Activated naive CD4-positive, alpha-beta T cell treated with anti-CD3 and anti-CD28 coated beads, Interleukin-2, amount 10 ng/mL, durations not matched to agents 7 days and 5 days (primary cell): ENCODE results near the gene CLCN3.
"Not testable (repeated sequence)": the region's sequence is repeated elsewhere in the genome, so short reads cannot be mapped to it uniquely, and the experiment has no call there.

Source experiments
- CTCF ChIA-PET: fragments of 350-600 bp; sonication (Branson Sonifier 250); formaldehyde crosslinking; loops from one replicate; lab custom pipeline; 2021; ENCODE audit warnings: antibody characterized with exemption; lab: Charles Lee
- DNase-seq: peaks from one replicate; pipeline ENCODE4 v3.0.0-alpha.2; 2020
- H3K27ac Mint-ChIP-seq: one replicate; pipeline ENCODE4 v1.8.0; 2021; ENCODE audit warnings: mild to moderate bottlenecking, moderate library complexity, mixed read lengths
- H3K27me3 Mint-ChIP-seq: one replicate; pipeline ENCODE4 v1.8.0; 2021; ENCODE audit warnings: mild to moderate bottlenecking, mixed read lengths
- H3K36me3 Mint-ChIP-seq: one replicate; pipeline ENCODE4 v1.8.0; 2021; ENCODE audit warnings: mixed read lengths
- H3K4me1 Mint-ChIP-seq: one replicate; pipeline ENCODE4 v1.8.0; 2021; ENCODE audit warnings: mixed read lengths
- H3K4me3 Mint-ChIP-seq: one replicate; pipeline ENCODE4 v1.8.0; 2021; ENCODE audit warnings: mild to moderate bottlenecking, moderate library complexity, mixed read lengths
- H3K9me3 Mint-ChIP-seq: one replicate; pipeline ENCODE4 v1.8.0; 2021; ENCODE audit warnings: mixed read lengths

Gene CLCN3

GRCh38 chr4:169619958-169620879 lies at the start of gene CLCN3:
CLCN3 (plus strand) TSS chr4:169620578; CDS start chr4:169635929, 15,351 bp downstream.
- Mint-ChIP-seq H3K27ac (peak within 1 kb of the TSS; percentile 99), H3K36me3 (peaks cover 5% of the 10 kb centered on the region), H3K9me3 (no peaks in the 10 kb centered on the region), H3K27me3 (no peaks in the 10 kb centered on the region), H3K4me1 (peaks cover 56% of the 10 kb centered on the region), H3K4me3 (peak within 1 kb of the TSS; percentile 99)
- DNase-seq: peak; percentile 93
- CTCF ChIA-PET: interaction anchor here (0.8 to 1.7 kb wide), 4 partner anchors 9 to 44 kb away, joined by 3 to 4 read pairs (median 3); no protein-coding TSS in a partner anchor

- H3K27ac Mint-ChIP-seq, H3K4me3 Mint-ChIP-seq, CTCF ChIA-PET, DNase-seq, H3K9me3 Mint-ChIP-seq, H3K27me3 Mint-ChIP-seq: not testable (repeated sequence)
- H3K36me3 Mint-ChIP-seq: peaks cover 30% of the 10 kb centered on the region
- H3K4me1 Mint-ChIP-seq: peaks cover 14% of the 10 kb centered on the region
Measured at GRCh38 chr4:169571012-169571411, 49.4 kb upstream of the CLCN3 start.

- no peak overlapping the region for H3K27ac Mint-ChIP-seq
- H3K4me3 Mint-ChIP-seq: no peak overlapping the region
- peaks cover 29% of the 10 kb centered on the region for H3K36me3 Mint-ChIP-seq
- H3K4me1 Mint-ChIP-seq: peaks cover 11% of the 10 kb centered on the region
- CTCF ChIA-PET: no interaction called here
- no peaks in the 10 kb centered on the region for H3K27me3 Mint-ChIP-seq
- no peaks in the 10 kb centered on the region for H3K9me3 Mint-ChIP-seq
- no peak for DNase-seq
Measured at GRCh38 chr4:169571435-169571834, 48.9 kb upstream of the CLCN3 start.

- Mint-ChIP-seq H3K9me3 (no peaks in the 10 kb centered on the region), H3K4me3 (no peak overlapping the region), H3K4me1 (peaks cover 7% of the 10 kb centered on the region), H3K27me3 (no peaks in the 10 kb centered on the region), H3K27ac (no peak overlapping the region), H3K36me3 (peaks cover 27% of the 10 kb centered on the region)
- CTCF ChIA-PET: no interaction called here
- no peak for DNase-seq
Measured at GRCh38 chr4:169573889-169574288, 46.5 kb upstream of the CLCN3 start.

DNA sequence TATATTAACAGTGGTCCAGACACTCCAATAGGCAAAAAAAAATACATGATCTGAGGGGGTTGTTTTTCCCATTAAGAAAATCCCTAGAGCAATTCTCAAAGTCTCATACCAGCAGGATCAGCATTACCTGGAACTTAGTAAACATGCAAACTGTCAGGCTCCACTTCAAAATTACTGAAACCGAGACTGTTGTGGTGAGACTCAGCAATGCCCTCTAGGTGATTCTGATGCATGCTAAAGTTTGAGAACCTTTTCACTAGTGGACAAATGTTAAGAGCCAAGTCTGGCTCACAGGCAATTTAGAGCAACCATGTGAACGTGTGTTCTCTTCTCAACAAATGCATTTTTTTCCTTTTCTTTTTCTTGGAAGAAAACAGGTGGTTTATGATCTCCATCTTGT lies 38.2 kb upstream of the CLCN3 start:
- CTCF ChIA-PET: no interaction called here
- no peak overlapping the region for H3K4me3 Mint-ChIP-seq
- no peak for DNase-seq
- peaks cover 13% of the 10 kb centered on the region for H3K36me3 Mint-ChIP-seq
- peaks cover 4% of the 10 kb centered on the region for H3K4me1 Mint-ChIP-seq
- no peaks in the 10 kb centered on the region for H3K9me3 Mint-ChIP-seq
- no peaks in the 10 kb centered on the region for H3K27me3 Mint-ChIP-seq
- H3K27ac Mint-ChIP-seq: no peak overlapping the region

DNA sequence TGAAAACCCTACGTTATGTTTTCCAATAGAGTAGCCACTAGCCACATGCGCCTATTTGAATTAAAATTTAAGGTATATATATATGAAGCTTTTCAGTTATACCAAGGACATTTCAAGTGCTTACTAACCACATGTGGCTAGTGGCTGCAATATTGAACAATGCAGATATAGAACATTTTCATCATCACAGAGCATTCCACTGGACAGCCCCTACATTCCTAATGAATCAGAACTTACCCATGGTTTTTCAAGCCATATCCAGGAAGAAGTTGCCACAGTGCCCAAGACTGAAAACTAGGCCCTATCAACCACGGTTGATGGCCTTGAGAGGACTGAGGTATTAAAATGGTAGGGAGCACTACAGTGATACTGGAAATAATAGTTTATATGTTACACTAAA lies 37.7 kb upstream of the CLCN3 start:
- Mint-ChIP-seq H3K4me1 (peaks cover 4% of the 10 kb centered on the region), H3K27ac (no peak overlapping the region), H3K9me3 (no peaks in the 10 kb centered on the region), H3K27me3 (no peaks in the 10 kb centered on the region), H3K36me3 (peaks cover 13% of the 10 kb centered on the region), H3K4me3 (no peak overlapping the region)
- CTCF ChIA-PET: interaction anchor here (0.6 kb wide), 1 partner anchor 654 kb away, joined by 3 read pairs; no protein-coding TSS in a partner anchor
- DNase-seq: no peak

DNA sequence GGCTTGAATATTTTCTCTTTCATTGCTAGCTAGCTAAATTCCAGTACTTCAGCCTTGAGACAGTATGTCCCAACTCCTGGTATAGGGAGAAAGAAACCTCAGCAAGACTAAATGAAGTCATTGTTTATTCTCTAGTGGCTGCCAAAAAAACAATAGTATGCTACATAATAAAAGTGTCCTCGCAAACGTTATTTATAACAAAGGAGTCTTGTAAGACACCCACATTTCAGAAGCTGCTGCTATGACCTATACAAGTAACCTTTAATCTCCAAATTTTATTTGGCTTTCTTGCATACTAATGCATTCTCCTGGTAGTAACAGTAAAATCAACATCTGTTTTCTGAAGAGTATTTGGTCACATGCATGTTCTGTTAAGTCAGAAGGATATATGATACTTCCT lies 36.8 kb upstream of the CLCN3 start:
- Mint-ChIP-seq H3K27me3 (no peaks in the 10 kb centered on the region), H3K4me3 (no peak overlapping the region), H3K9me3 (no peaks in the 10 kb centered on the region), H3K27ac (no peak overlapping the region), H3K4me1 (peaks cover 4% of the 10 kb centered on the region), H3K36me3 (peaks cover 13% of the 10 kb centered on the region)
- CTCF ChIA-PET: no interaction called here
- DNase-seq: no peak

DNA sequence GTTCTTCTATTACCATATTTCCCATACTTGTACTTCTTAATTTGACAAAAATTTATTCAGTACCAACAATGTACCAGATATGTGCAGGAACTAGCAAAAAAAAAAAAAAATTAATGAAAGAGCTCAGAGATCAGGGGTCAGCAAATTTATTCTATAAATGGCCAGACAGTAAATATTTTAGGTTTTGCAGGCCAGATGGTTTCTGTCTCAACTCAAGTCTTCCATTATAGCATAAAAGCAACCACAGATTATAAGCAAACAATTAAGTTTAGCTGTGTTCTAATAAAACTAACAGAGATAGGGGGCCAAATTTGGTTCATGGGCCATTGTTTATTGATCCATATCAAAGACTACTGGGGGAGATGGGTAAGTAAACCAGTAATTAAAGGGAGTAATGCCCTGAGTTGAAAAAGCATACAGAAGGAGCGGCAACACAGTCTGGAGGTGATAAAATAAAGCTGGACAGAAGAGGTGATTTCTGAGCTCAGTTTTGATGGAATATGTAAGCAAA lies 27.3 kb upstream of the CLCN3 start:
- Mint-ChIP-seq H3K4me1 (no peaks in the 10 kb centered on the region), H3K9me3 (no peaks in the 10 kb centered on the region), H3K27ac (no peak overlapping the region), H3K4me3 (no peak overlapping the region), H3K27me3 (no peaks in the 10 kb centered on the region), H3K36me3 (peaks cover 10% of the 10 kb centered on the region)
- no peak for DNase-seq
- CTCF ChIA-PET: no interaction called here

DNA sequence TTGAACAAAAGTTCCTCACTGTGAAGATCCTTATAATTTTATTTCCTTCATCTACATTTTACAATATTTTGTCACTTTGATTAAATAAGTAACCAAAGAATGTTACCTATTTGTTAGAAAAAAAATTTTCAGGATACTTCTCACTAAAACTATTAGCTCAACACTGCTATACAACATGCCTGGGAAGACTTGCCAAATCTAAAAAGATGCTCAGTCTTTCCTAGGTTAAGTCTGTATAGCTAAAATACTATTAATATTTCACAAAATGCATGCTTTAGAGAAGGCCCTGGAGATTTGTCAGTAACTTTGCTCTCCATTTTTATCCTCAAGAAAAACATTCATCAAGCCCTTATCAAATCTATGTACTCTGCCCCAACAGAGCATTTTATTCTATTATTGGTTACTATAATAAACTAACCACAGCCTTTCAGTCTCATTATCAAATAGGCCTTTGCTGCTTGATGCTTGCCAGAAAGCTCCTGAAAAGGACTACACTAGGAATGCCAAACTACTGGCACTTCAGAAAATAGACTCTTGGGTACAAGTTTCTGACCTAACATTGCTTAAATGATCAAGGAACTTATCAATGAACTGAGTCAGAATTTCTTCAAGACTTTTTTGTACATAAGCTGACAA lies 25.7 kb upstream of the CLCN3 start:
- DNase-seq: no peak
- CTCF ChIA-PET: interaction anchor here (1.0 kb wide), 1 partner anchor 10 kb away, joined by 3 read pairs; no protein-coding TSS in a partner anchor
- H3K9me3 Mint-ChIP-seq: no peaks in the 10 kb centered on the region
- peaks cover 10% of the 10 kb centered on the region for H3K36me3 Mint-ChIP-seq
- H3K27ac Mint-ChIP-seq: no peak overlapping the region
- H3K4me1 Mint-ChIP-seq: no peaks in the 10 kb centered on the region
- H3K4me3 Mint-ChIP-seq: no peak overlapping the region
- no peaks in the 10 kb centered on the region for H3K27me3 Mint-ChIP-seq

DNA sequence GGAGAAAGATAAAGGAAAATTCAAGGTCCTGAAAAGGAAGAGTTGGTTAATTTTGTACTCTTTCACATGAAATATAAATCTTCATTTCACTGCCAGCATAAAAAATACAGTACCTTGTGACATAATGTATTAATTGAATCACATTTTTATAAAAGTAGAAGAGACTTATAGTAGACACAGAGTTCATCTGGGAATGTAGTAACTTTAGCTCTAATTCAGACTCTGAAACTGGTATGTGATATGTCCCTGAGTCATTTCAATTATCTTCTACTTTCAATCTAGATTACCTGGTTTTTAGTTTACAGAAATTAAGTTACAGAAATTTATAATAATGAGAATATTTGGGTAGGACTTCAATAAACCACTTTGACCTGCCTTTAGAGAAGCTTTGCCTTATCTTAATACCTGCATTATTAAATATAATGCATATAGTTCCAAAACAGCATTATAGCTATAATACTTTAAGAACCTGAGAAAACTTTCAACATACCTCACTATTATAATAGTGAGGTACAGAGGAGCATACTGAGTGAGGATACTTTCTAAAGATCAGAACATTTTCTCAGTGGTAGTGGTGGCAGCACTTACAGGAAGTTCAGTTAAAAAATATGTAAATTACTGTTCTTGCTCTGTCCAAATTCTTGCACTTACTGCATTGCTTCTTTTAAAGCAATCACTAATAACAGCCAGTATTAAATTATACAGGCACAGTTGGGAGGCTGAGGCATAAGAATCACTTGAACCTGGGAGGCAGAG lies 19.2 kb upstream of the CLCN3 start:
- H3K4me1 Mint-ChIP-seq: peaks cover 20% of the 10 kb centered on the region
- DNase-seq: no peak
- H3K27ac Mint-ChIP-seq: no peak overlapping the region
- H3K9me3 Mint-ChIP-seq: no peaks in the 10 kb centered on the region
- no peaks in the 10 kb centered on the region for H3K27me3 Mint-ChIP-seq
- H3K36me3 Mint-ChIP-seq: peaks cover 18% of the 10 kb centered on the region
- H3K4me3 Mint-ChIP-seq: no peak overlapping the region
- CTCF ChIA-PET: interaction anchor here (0.8 kb wide), 1 partner anchor 35 kb away, joined by 4 read pairs; no protein-coding TSS in a partner anchor

- peaks cover 27% of the 10 kb centered on the region for H3K36me3 Mint-ChIP-seq
- no peak overlapping the region for H3K27ac Mint-ChIP-seq
- H3K27me3 Mint-ChIP-seq: no peaks in the 10 kb centered on the region
- H3K4me3 Mint-ChIP-seq: no peak overlapping the region
- CTCF ChIA-PET: no interaction called here
- peaks cover 24% of the 10 kb centered on the region for H3K4me1 Mint-ChIP-seq
- no peaks in the 10 kb centered on the region for H3K9me3 Mint-ChIP-seq
- no peak for DNase-seq
Measured at GRCh38 chr4:169603312-169603711, 17.1 kb upstream of the CLCN3 start.

- H3K36me3 Mint-ChIP-seq: peaks cover 30% of the 10 kb centered on the region
- no peak overlapping the region for H3K27ac Mint-ChIP-seq
- H3K4me3 Mint-ChIP-seq: no peak overlapping the region
- DNase-seq: no peak
- peaks cover 26% of the 10 kb centered on the region for H3K4me1 Mint-ChIP-seq
- H3K27me3 Mint-ChIP-seq: no peaks in the 10 kb centered on the region
- CTCF ChIA-PET: no interaction called here
- H3K9me3 Mint-ChIP-seq: no peaks in the 10 kb centered on the region
Measured at GRCh38 chr4:169604131-169604900, 16.1 kb upstream of the CLCN3 start.

DNA sequence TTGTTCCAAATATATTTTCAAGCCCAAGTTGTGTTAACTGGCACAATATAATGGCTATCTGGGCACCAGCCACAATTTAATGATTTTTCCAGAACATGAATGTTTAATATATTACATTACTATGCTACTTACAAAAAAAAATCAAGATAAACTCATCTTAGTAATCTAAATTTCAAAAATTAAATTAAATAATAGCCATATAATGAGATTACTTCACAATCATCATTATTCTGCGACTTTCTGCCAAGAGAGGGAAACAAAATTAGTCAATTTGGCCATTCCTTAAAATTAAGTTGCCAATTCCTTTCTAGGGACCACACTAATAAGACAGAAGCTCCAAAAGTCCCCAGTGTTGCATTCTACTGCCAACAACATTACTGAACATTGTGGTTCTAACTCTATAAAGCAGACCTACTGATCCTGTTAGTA lies 15.5 kb upstream of the CLCN3 start:
- no peak for DNase-seq
- Mint-ChIP-seq H3K27ac (peak overlapping the region; percentile 33), H3K9me3 (no peaks in the 10 kb centered on the region), H3K4me3 (no peak overlapping the region), H3K36me3 (peaks cover 30% of the 10 kb centered on the region), H3K4me1 (peaks cover 28% of the 10 kb centered on the region), H3K27me3 (no peaks in the 10 kb centered on the region)
- CTCF ChIA-PET: no interaction called here
